DOHH2 (cell line): ENCODE results near the gene GRM5.

Experiments
- H3F3A ChIP-seq: fragments of 200-600 bp; sonication (generic), shearing (Covaris generic); 2 replicates; pipeline ENCODE4 v1.6.0; 2016; ENCODE audit warnings: antibody characterized with exemption, mild to moderate bottlenecking; ENCODE audit not compliant: control insufficient read depth, insufficient read depth
- H3K27ac ChIP-seq: fragments of 200-600 bp; sonication (generic); 2 replicates; pipeline ENCODE4 v1.5.1; 2014; ENCODE audit warnings: low read depth, mild to moderate bottlenecking, low read length, moderate library complexity
- H3K27me3 ChIP-seq: fragments of 200-600 bp; sonication (generic); 2 replicates; pipeline ENCODE4 v1.6.1; 2014; ENCODE audit warnings: mild to moderate bottlenecking, low read length, mixed read lengths; ENCODE audit not compliant: control insufficient read depth
- H3K36me3 ChIP-seq: fragments of 200-600 bp; sonication (generic); 2 replicates; pipeline ENCODE4 v1.6.1; 2014; ENCODE audit warnings: mild to moderate bottlenecking, low read length, moderate library complexity, mixed read lengths; ENCODE audit not compliant: control insufficient read depth
- H3K4me1 ChIP-seq: fragments of 200-600 bp; sonication (generic); 2 replicates; pipeline ENCODE4 v1.6.1; 2014; ENCODE audit warnings: mild to moderate bottlenecking, low read length, mixed read lengths; ENCODE audit not compliant: control insufficient read depth
- H3K4me2 ChIP-seq: fragments of 200-600 bp; sonication (generic); 2 replicates; pipeline ENCODE4 v1.6.0; 2014; ENCODE audit warnings: mild to moderate bottlenecking, low read length, moderate library complexity
- H3K4me3 ChIP-seq: fragments of 200-600 bp; sonication (generic); 2 replicates; pipeline ENCODE4 v1.5.1; 2014; ENCODE audit warnings: mild to moderate bottlenecking, low read length, mixed read lengths
- H3K79me2 ChIP-seq: fragments of 200-600 bp; sonication (generic); 2 replicates; pipeline ENCODE4 v1.6.1; 2014; ENCODE audit warnings: mild to moderate bottlenecking, low read length, mixed read lengths; ENCODE audit not compliant: control insufficient read depth
- H3K9me2 ChIP-seq: fragments of 200-600 bp; sonication (generic); replicated peaks from 2 replicates; pipeline ENCODE4 v1.6.1; 2014; ENCODE audit warnings: mild to moderate bottlenecking, low read length, mixed read lengths; ENCODE audit not compliant: control insufficient read depth
- H3K9me3 ChIP-seq: fragments of 200-600 bp; sonication (generic); 2 replicates; pipeline ENCODE4 v1.6.1; 2014; ENCODE audit warnings: antibody characterized with exemption, low read length, mixed read lengths; ENCODE audit not compliant: control insufficient read depth, insufficient read depth
- H4K20me1 ChIP-seq: fragments of 200-600 bp; sonication (generic); 2 replicates; pipeline ENCODE4 v1.6.0; 2014; ENCODE audit warnings: low read depth, mild to moderate bottlenecking, antibody characterized with exemption, low read length, moderate library complexity; ENCODE audit not compliant: control insufficient read depth, insufficient read depth
- EZH2phosphoT487 ChIP-seq: fragments of 200-600 bp; sonication (generic); IDR thresholded peaks from 2 replicates; pipeline ENCODE4 v1.6.1; 2017; ENCODE audit warnings: borderline replicate concordance, mild to moderate bottlenecking, antibody characterized with exemption, low read length, moderate library complexity, mixed read lengths
- TF ChIP-seq, protein P1 (sequence below): fragments of 200-600 bp; sonication (generic); IDR thresholded peaks from one replicate; pipeline ENCODE4 v1.5.1; 2014; ENCODE audit warnings: antibody characterized with exemption, mild to moderate bottlenecking, low read depth, low read length; ENCODE audit not compliant: poor library complexity, severe bottlenecking

GRM5 gene

DNA sequence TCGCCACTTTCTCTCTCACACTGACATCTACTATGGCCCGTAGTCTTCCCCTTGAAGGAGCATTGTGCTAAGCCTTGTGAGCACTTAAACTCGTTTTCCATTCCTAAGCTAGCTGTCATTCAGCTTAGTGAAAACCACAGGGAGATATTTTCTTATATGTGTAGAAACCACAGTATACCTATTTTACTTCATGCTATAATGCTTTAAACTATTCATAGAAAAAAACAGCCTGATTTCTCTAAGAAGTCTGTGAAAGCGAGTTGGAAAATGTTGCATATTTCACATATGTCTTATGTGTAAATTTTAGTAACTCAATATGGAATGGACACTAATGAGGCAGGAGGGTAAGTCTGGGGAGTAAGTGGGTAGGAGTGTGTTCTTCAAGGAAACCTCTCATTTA, 534.0 kb downstream of the GRM5 start:
- Histone ChIP-seq H3K79me2 (no peaks in the 10 kb centered on the region), H3K4me2 (no peak overlapping the region), H3K36me3 (no peaks in the 10 kb centered on the region), H3K9me3 (no peaks in the 10 kb centered on the region), H4K20me1 (no peaks in the 10 kb centered on the region), H3K27ac (no peak overlapping the region), H3K4me1 (no peaks in the 10 kb centered on the region), H3K4me3 (no peak overlapping the region), H3K9me2 (no peaks in the 10 kb centered on the region), H3K27me3 (no peaks in the 10 kb centered on the region), H3F3A (no peaks in the 10 kb centered on the region)
- TF ChIP-seq, protein P1, sequence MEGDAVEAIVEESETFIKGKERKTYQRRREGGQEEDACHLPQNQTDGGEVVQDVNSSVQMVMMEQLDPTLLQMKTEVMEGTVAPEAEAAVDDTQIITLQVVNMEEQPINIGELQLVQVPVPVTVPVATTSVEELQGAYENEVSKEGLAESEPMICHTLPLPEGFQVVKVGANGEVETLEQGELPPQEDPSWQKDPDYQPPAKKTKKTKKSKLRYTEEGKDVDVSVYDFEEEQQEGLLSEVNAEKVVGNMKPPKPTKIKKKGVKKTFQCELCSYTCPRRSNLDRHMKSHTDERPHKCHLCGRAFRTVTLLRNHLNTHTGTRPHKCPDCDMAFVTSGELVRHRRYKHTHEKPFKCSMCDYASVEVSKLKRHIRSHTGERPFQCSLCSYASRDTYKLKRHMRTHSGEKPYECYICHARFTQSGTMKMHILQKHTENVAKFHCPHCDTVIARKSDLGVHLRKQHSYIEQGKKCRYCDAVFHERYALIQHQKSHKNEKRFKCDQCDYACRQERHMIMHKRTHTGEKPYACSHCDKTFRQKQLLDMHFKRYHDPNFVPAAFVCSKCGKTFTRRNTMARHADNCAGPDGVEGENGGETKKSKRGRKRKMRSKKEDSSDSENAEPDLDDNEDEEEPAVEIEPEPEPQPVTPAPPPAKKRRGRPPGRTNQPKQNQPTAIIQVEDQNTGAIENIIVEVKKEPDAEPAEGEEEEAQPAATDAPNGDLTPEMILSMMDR: no peak
- TF ChIP-seq EZH2phosphoT487: no peak

DNA sequence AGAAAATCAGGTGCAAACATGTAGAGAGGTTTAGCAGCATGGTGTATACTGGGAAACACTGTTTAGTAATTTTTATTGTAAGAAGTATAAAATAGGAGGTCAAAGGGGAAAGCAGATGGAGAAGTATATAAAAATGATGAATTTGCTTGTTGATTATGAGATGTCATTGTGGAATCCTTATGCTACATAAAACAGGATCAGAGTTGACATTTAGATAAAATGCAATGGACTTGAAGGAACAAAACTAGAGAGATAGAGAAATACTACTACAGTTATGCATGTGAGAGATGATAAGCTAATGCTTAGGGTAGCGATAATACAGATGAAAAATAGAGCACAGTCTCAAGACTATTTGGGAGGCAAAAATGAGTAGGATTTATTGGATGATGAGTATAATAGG, 536.4 kb downstream of the GRM5 start:
- no peaks in the 10 kb centered on the region for H3K27me3 ChIP-seq
- no peaks in the 10 kb centered on the region for H3K4me1 ChIP-seq
- no peak overlapping the region for H3K4me2 ChIP-seq
- no peaks in the 10 kb centered on the region for H3K9me3 ChIP-seq
- H3K27ac ChIP-seq: no peak overlapping the region
- TF ChIP-seq, protein P1: no peak
- no peak for TF ChIP-seq EZH2phosphoT487
- H3K79me2 ChIP-seq: no peaks in the 10 kb centered on the region
- no peaks in the 10 kb centered on the region for H3F3A ChIP-seq
- H3K36me3 ChIP-seq: no peaks in the 10 kb centered on the region
- H4K20me1 ChIP-seq: no peaks in the 10 kb centered on the region
- H3K4me3 ChIP-seq: no peak overlapping the region
- H3K9me2 ChIP-seq: no peaks in the 10 kb centered on the region; the same call in 1 of the 2 replicates

DNA sequence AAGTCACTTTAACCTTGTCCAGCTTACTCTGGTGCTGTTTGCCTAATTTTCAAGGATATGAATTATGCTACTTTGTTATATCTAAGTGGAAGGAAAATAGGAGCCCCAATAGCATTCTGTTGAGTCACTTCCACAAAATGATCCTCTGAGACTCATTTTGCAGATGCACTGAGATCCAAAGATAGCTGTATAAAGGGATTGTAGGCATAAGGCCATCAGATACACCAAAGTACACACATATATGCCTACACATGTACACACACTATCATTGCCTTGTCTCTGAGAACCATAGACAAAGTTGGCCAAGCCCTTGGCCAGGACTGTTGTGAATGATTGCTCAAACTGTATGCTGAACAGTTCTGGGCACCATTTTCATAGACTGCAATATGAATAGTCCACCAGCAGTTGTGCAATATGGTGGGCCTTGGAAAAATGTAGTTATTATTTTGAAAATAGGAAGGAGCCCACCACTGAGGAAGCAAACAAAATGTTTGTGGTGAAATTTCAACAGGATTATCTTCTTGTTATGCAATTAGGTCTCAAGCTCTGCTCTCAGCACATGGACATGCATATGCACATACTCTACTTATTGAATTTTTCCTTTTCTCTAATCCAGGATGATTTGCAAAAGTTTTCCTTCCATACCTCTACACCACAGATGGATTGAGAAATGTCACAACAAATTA, 542.3 kb downstream of the GRM5 start:
- H3K79me2 ChIP-seq: no peaks in the 10 kb centered on the region
- H3K36me3 ChIP-seq: no peaks in the 10 kb centered on the region
- H3K27me3 ChIP-seq: no peaks in the 10 kb centered on the region
- no peaks in the 10 kb centered on the region; the same call in 1 of the 2 replicates for H3K9me2 ChIP-seq
- H3K27ac ChIP-seq: no peak overlapping the region
- H3K4me2 ChIP-seq: no peak overlapping the region
- TF ChIP-seq EZH2phosphoT487: no peak
- TF ChIP-seq, protein P1: no peak
- no peaks in the 10 kb centered on the region for H3F3A ChIP-seq
- H3K4me1 ChIP-seq: no peaks in the 10 kb centered on the region
- H4K20me1 ChIP-seq: no peaks in the 10 kb centered on the region
- no peaks in the 10 kb centered on the region for H3K9me3 ChIP-seq
- no peak overlapping the region for H3K4me3 ChIP-seq
